Caco-2 (cell line): ENCODE results near the gene CASZ1. TPM values are rescaled to one million over a fixed set of nuclear protein-coding genes. Genes with fewer than 3 reads are reported as not detected.

Experiments used
- BruUV-seq: library from RNA; stranded (reverse); fragments of 400-500 nt; replicated peaks from 2 replicates; lab custom pipeline; 2021; lab: Mats Ljungman, UMichigan
- CTCF ChIA-PET: fragments of 300-600 bp; sonication (Branson Sonifier 250); formaldehyde crosslinking; loops from one replicate; lab custom pipeline; 2022; ENCODE audit warnings: antibody characterized with exemption; lab: Charles Lee
- POLR2A ChIA-PET: fragments of 300-600 bp; sonication (Branson Sonifier 250); formaldehyde crosslinking; loops from one replicate; lab custom pipeline; 2022; ENCODE audit warnings: antibody characterized with exemption; lab: Charles Lee
- DNase-seq, 2 experiments: peaks; one replicate each; pipeline versions ENCODE4 v3.0.0 to v3.0.0-alpha.2; 2020 to 2022
- H3K27me3 ChIP-seq: replicated peaks from 2 replicates; pipeline ENCODE4 v1.6.0; 2011; ENCODE audit warnings: low read length; ENCODE audit not compliant: control insufficient read depth, insufficient read depth
- H3K36me3 ChIP-seq: 2 replicates; pipeline ENCODE4 v1.5.1; 2011; ENCODE audit warnings: low read length; ENCODE audit not compliant: control insufficient read depth, insufficient read depth
- H3K4me1 ChIP-seq: fragments of 250-450 bp; sonication (Bioruptor Pico); 2 replicates; pipeline ENCODE4 v1.5.1; 2020; ENCODE audit warnings: mild to moderate bottlenecking
- H3K4me3 ChIP-seq: 2 replicates; pipeline ENCODE4 v1.5.1; 2011; ENCODE audit warnings: low read depth, mild to moderate bottlenecking, control low read depth, low read length
- H3K9me3 ChIP-seq: fragments of 250-450 bp; sonication (Bioruptor Pico); 2 replicates; pipeline ENCODE4 v1.5.1; 2020; ENCODE audit warnings: mild to moderate bottlenecking, moderate library complexity
- H3K27ac Mint-ChIP-seq: one replicate; pipeline ENCODE4 v1.8.0; 2022; ENCODE audit warnings: mixed read lengths; ENCODE audit not compliant: unreplicated experiment
- H3K27me3 Mint-ChIP-seq: one replicate; pipeline ENCODE4 v1.8.0; 2022; ENCODE audit warnings: mixed read lengths; ENCODE audit not compliant: insufficient read depth, unreplicated experiment
- H3K36me3 Mint-ChIP-seq: one replicate; pipeline ENCODE4 v1.8.0; 2022; ENCODE audit warnings: mild to moderate bottlenecking, mixed read lengths; ENCODE audit not compliant: insufficient read depth, unreplicated experiment
- H3K4me1 Mint-ChIP-seq: one replicate; pipeline ENCODE4 v1.8.0; 2022; ENCODE audit warnings: low read depth, mixed read lengths; ENCODE audit not compliant: unreplicated experiment
- H3K4me3 Mint-ChIP-seq: one replicate; pipeline ENCODE4 v1.8.0; 2022; ENCODE audit warnings: mild to moderate bottlenecking, moderate library complexity, mixed read lengths; ENCODE audit not compliant: unreplicated experiment
- H3K9me3 Mint-ChIP-seq: one replicate; pipeline ENCODE4 v1.8.0; 2022; ENCODE audit warnings: mixed read lengths; ENCODE audit not compliant: unreplicated experiment
- CTCF ChIP-seq, 2 experiments: fragments of 200-600 bp in 1 of 2; IDR thresholded peaks; 1 replicate in 1 of 2; 2 replicates in 1 of 2; pipeline versions ENCODE4 v1.5.1 to v1.8.0; 2011 to 2022; ENCODE audit warnings: antibody characterized with exemption in 1 of 2, control low read depth in 1 of 2, inconsistent platforms in 1 of 2, low read depth in 1 of 2, low read length in 1 of 2, mild to moderate bottlenecking in 1 of 2, moderate library complexity in 1 of 2; ENCODE audit not compliant: insufficient read depth in 1 of 2, severe bottlenecking in 1 of 2, unreplicated experiment in 1 of 2
- intact Hi-C: fragments of 100-400 bp; cut with micrococcal nuclease; formaldehyde crosslinking; loops from one replicate; pipeline ENCODE4 v1.10.0; 2022; ENCODE audit not compliant: unreplicated experiment
- total RNA-seq: library from RNA; stranded (reverse); gene quantifications from 2 replicates; pipeline ENCODE4 v1.2.3, GENCODE V29; 2022

CASZ1 gene
- total RNA-seq, 1 experiment from 2014 or later, result 10.9 TPM

- Histone ChIP-seq H3K4me1 (no peaks in the 10 kb centered on the region), H3K4me3 (no peak overlapping the region), H3K36me3 (no peaks in the 10 kb centered on the region), H3K27me3 (no peaks in the 10 kb centered on the region), H3K9me3 (no peaks in the 10 kb centered on the region)
- Mint-ChIP-seq H3K27me3 (no peaks in the 10 kb centered on the region), H3K4me3 (no peak overlapping the region), H3K9me3 (no peaks in the 10 kb centered on the region), H3K36me3 (peaks cover 5% of the 10 kb centered on the region), H3K27ac (no peak overlapping the region), H3K4me1 (no peaks in the 10 kb centered on the region)
- CTCF ChIA-PET, result no interaction called here
- intact Hi-C loops, result no loop called here
- no TSS peak for BruUV-seq
- POLR2A ChIA-PET, result no interaction called here
- DNase-seq, result peak; percentile 40 to 49
- no peak for TF ChIP-seq CTCF (IDR thresholded peaks at IDR 0.05; ENCODE audit: insufficient read depth in 1 of 2, low read depth in 1 of 2, low read length in 1 of 2, severe bottlenecking in 1 of 2, unreplicated experiment in 1 of 2)
These were observed 39.5 kb upstream of the CASZ1 start for GRCh38 chr1:10835822-10836421.

DNA sequence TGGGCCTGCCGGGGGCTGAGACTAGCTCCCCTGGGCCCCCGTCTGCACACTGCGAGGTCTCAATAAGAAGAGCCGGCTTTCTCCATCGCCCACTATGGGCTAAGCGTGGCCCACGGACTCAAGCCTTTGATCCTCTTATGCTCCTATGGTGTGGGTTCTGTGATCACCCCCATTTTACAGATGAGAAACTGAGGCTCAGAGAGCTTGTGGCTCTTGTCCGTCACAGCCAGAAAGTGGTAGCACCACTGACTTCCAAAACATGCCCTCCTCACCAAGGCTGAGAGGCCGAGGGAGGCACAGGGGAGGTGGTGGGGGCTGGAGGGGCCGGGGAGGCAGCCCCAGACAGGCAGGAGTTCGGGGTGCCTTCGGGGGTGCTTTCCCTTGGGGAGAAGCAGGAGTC lies 39.0 kb upstream of the CASZ1 start:
- Histone ChIP-seq H3K36me3 (no peaks in the 10 kb centered on the region), H3K4me1 (no peaks in the 10 kb centered on the region), H3K9me3 (no peaks in the 10 kb centered on the region), H3K4me3 (no peak overlapping the region), H3K27me3 (no peaks in the 10 kb centered on the region)
- Mint-ChIP-seq H3K4me1 (no peaks in the 10 kb centered on the region), H3K4me3 (no peak overlapping the region), H3K27me3 (no peaks in the 10 kb centered on the region), H3K36me3 (peaks cover 5% of the 10 kb centered on the region), H3K9me3 (no peaks in the 10 kb centered on the region), H3K27ac (no peak overlapping the region)
- no TSS peak for BruUV-seq
- ChIA-PET CTCF (no interaction called here), POLR2A (no interaction called here)
- DNase-seq, result no peak
- TF ChIP-seq CTCF (IDR thresholded peaks at IDR 0.05; ENCODE audit: insufficient read depth in 1 of 2, low read depth in 1 of 2, low read length in 1 of 2, severe bottlenecking in 1 of 2, unreplicated experiment in 1 of 2), result no peak
- intact Hi-C loops, result no loop called here

DNA sequence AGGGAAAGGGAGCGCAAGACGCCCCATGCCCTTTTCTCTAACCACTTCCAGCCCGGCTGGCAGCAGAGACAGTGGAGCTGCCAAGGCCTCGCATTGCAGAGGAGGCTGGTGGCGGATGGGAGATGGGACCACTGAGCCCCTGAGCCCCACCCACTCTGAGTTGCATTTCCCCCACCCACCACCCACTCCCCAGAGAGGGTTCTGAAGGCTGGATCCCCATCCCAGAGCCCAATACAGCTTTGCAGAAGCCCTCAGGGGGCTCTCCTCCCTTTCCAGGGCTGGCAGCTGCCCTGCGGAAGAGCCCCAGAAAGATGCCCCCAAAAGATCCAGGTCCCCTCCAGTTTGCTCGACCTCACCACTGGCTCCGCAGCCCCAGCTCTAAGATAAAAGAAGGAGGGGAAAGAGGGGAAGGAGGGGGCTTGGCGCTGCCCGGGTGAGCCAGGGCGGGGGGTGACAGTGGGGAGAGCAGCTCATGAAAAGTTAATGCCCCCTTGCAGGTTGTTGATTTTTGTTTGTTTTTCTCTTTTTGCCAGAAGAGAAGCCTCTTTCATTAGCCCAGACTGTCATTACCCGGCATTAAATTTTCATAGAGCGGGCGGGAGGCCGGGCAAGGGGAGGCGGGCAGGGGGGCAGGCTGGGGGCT lies 38.4 kb upstream of the CASZ1 start:
- BruUV-seq, result no TSS peak
- peaks cover 5% of the 10 kb centered on the region for H3K36me3 Mint-ChIP-seq
- POLR2A ChIA-PET, result no interaction called here
- Histone ChIP-seq H3K36me3 (no peaks in the 10 kb centered on the region), H3K27me3 (no peaks in the 10 kb centered on the region), H3K9me3 (no peaks in the 10 kb centered on the region), H3K4me1 (no peaks in the 10 kb centered on the region), H3K4me3 (no peak overlapping the region)
- H3K9me3 Mint-ChIP-seq, result no peaks in the 10 kb centered on the region
- CTCF ChIA-PET, result no interaction called here
- H3K4me1 Mint-ChIP-seq, result no peaks in the 10 kb centered on the region
- DNase-seq, result no peak
- H3K27ac Mint-ChIP-seq, result no peak overlapping the region
- TF ChIP-seq CTCF (IDR thresholded peaks at IDR 0.05; ENCODE audit: insufficient read depth in 1 of 2, low read depth in 1 of 2, low read length in 1 of 2, severe bottlenecking in 1 of 2, unreplicated experiment in 1 of 2), result no peak
- H3K27me3 Mint-ChIP-seq, result no peaks in the 10 kb centered on the region
- H3K4me3 Mint-ChIP-seq, result no peak overlapping the region
- intact Hi-C loops, result no loop called here
